Glutamatergic neuron (in vitro differentiated cells): ENCODE measurements around the gene MAEA. TPM values are rescaled to one million over a fixed set of nuclear protein-coding genes. Genes with fewer than 3 reads are reported as not detected.

Experiments
- DNase-seq: peaks from one replicate; pipeline ENCODE4 v3.0.0; 2022
- H3K27ac Mint-ChIP-seq: one replicate; pipeline ENCODE4 v1.8.0; 2020; ENCODE audit warnings: mild to moderate bottlenecking, mixed read lengths, inconsistent platforms; ENCODE audit not compliant: unreplicated experiment
- H3K27me3 Mint-ChIP-seq: one replicate; pipeline ENCODE4 v1.8.0; 2020; ENCODE audit warnings: mild to moderate bottlenecking, moderate library complexity, mixed read lengths, inconsistent platforms; ENCODE audit not compliant: unreplicated experiment
- H3K36me3 Mint-ChIP-seq: one replicate; pipeline ENCODE4 v1.8.0; 2020; ENCODE audit warnings: mild to moderate bottlenecking, mixed read lengths, inconsistent platforms; ENCODE audit not compliant: unreplicated experiment
- H3K4me1 Mint-ChIP-seq: one replicate; pipeline ENCODE4 v1.8.0; 2020; ENCODE audit warnings: mild to moderate bottlenecking, low read depth, mixed read lengths, inconsistent platforms; ENCODE audit not compliant: unreplicated experiment
- H3K4me3 Mint-ChIP-seq: one replicate; pipeline ENCODE4 v1.8.0; 2020; ENCODE audit warnings: mild to moderate bottlenecking, mixed read lengths, inconsistent platforms; ENCODE audit not compliant: unreplicated experiment
- H3K9me3 Mint-ChIP-seq: one replicate; pipeline ENCODE4 v1.8.0; 2020; ENCODE audit warnings: mild to moderate bottlenecking, moderate library complexity, mixed read lengths, inconsistent platforms; ENCODE audit not compliant: unreplicated experiment
- CTCF ChIP-seq: fragments of 200-600 bp; sonication (generic); IDR thresholded peaks from one replicate; pipeline ENCODE4 v1.5.0; 2021; ENCODE audit not compliant: partially characterized antibody, unreplicated experiment
- long read RNA-seq: library from polyadenylated mRNA; unstranded; transcript quantifications from one replicate; pipeline ENCODE4 v2.0.0, GENCODE V29; 2020; ENCODE audit not compliant: unreplicated experiment
- total RNA-seq: library from RNA; stranded (reverse); fragmentation: NEBNext Ultra II Directional; extraction: Animal tissue kit (Norgen Biotek cat#: 25700); gene quantifications from one replicate; pipeline ENCODE4 v1.2.1, GENCODE V29; 2021; ENCODE audit not compliant: unreplicated experiment

MAEA gene
- 77.2 TPM for total RNA-seq
- long read RNA-seq, transcript MAEA-202 (9 exons, 2,222 nt) = major isoform, 65 of 80 reads
- long read RNA-seq, partial matches to known transcripts = 4 of 80 reads
- long read RNA-seq, other reads (novel, unspliced or antisense) = 7 of 80 reads

GRCh38 chr4:1289207-1290164 lies at the start of gene MAEA:
MAEA (plus strand) TSS chr4:1289891; CDS start chr4:1289914, 23 bp downstream.
- peaks cover 2% of the 10 kb centered on the region for H3K27me3 Mint-ChIP-seq
- no peak for TF ChIP-seq CTCF
- H3K36me3 Mint-ChIP-seq = peaks cover 5% of the 10 kb centered on the region
- H3K4me3 Mint-ChIP-seq = peak within 1 kb of the TSS; percentile 98
- peaks cover 11% of the 10 kb centered on the region for H3K9me3 Mint-ChIP-seq
- peak within 1 kb of the TSS; percentile 83 for H3K27ac Mint-ChIP-seq
- peaks cover 16% of the 10 kb centered on the region for H3K4me1 Mint-ChIP-seq
- DNase-seq = peak; percentile 97

GRCh38 chr4:1239950-1240307 lies 49.8 kb upstream of the MAEA start:
- H3K9me3 Mint-ChIP-seq = peaks cover 21% of the 10 kb centered on the region
- H3K4me1 Mint-ChIP-seq = peaks cover 28% of the 10 kb centered on the region
- no peak overlapping the region for H3K27ac Mint-ChIP-seq
- peaks cover 20% of the 10 kb centered on the region for H3K27me3 Mint-ChIP-seq
- DNase-seq = no peak
- H3K4me3 Mint-ChIP-seq = no peak overlapping the region
- TF ChIP-seq CTCF = no peak
- peaks cover 4% of the 10 kb centered on the region for H3K36me3 Mint-ChIP-seq

GRCh38 chr4:1240721-1241465 lies 48.8 kb upstream of the MAEA start:
- DNase-seq = no peak
- peak overlapping the region; percentile 34 for H3K4me3 Mint-ChIP-seq

GRCh38 chr4:1241466-1241935 lies 48.2 kb upstream of the MAEA start:
- Mint-ChIP-seq H3K9me3 (peaks cover 27% of the 10 kb centered on the region), H3K4me1 (peaks cover 34% of the 10 kb centered on the region), H3K36me3 (peaks cover 4% of the 10 kb centered on the region), H3K4me3 (peak overlapping the region; percentile 34), H3K27ac (peak overlapping the region; percentile 59), H3K27me3 (peaks cover 20% of the 10 kb centered on the region)
- DNase-seq = no peak
- TF ChIP-seq CTCF = no peak

More at GRCh38 chr4:1240721-1241465, 48.8 kb upstream of the MAEA start:
- peaks cover 20% of the 10 kb centered on the region for H3K27me3 Mint-ChIP-seq
- H3K9me3 Mint-ChIP-seq = peaks cover 24% of the 10 kb centered on the region
- no peak for TF ChIP-seq CTCF
- H3K36me3 Mint-ChIP-seq = peaks cover 4% of the 10 kb centered on the region
- H3K27ac Mint-ChIP-seq = peak overlapping the region; percentile 59
- H3K4me1 Mint-ChIP-seq = peaks cover 31% of the 10 kb centered on the region
